ENCODE data around the gene BLTP2.
"Not testable (repeated sequence)": the region's sequence is repeated elsewhere in the genome, so short reads cannot be mapped to it uniquely, and the experiment has no call there.

BLTP2 gene

GRCh38 chr17:28665994-28666393 is 21.0 kb upstream of the BLTP2 start:
- no peak overlapping the region for H3K4me3 ChIP-seq (ENCODE audit: low read depth, low read length)
- DNase-seq (ENCODE audit: low read depth) = peak; percentile 32
- TF ChIP-seq CTCF (IDR thresholded peaks at IDR 0.05; ENCODE audit: low read depth, low read length) (no peak), MAX (IDR thresholded peaks at IDR 0.05; ENCODE audit: low read depth, low read length) (no peak), MYC (IDR thresholded peaks at IDR 0.05; ENCODE audit: low read depth, low read length) (no peak), POLR2A (IDR thresholded peaks at IDR 0.05; ENCODE audit: extremely low read depth, insufficient read length) (no peak)

GRCh38 chr17:28663723-28664122 is 18.8 kb upstream of the BLTP2 start:
- no peak for DNase-seq (ENCODE audit: low read depth)
- TF ChIP-seq POLR2A (IDR thresholded peaks at IDR 0.05; ENCODE audit: extremely low read depth, insufficient read length) (no peak), MYC (IDR thresholded peaks at IDR 0.05; ENCODE audit: low read depth, low read length) (no peak), MAX (IDR thresholded peaks at IDR 0.05; ENCODE audit: low read depth, low read length) (no peak), CTCF (IDR thresholded peaks at IDR 0.05; ENCODE audit: low read depth, low read length) (no peak)
- H3K4me3 ChIP-seq (ENCODE audit: low read depth, low read length) = peak overlapping the region; percentile 95

- no peak for TF ChIP-seq MYC (IDR thresholded peaks at IDR 0.05; ENCODE audit: low read depth, low read length)
- TF ChIP-seq POLR2A (IDR thresholded peaks at IDR 0.05; ENCODE audit: extremely low read depth, insufficient read length) = no peak
- TF ChIP-seq CTCF (IDR thresholded peaks at IDR 0.05; ENCODE audit: low read depth, low read length) = no peak
- TF ChIP-seq MAX (IDR thresholded peaks at IDR 0.05; ENCODE audit: low read depth, low read length) = no peak
- no peak for DNase-seq (ENCODE audit: low read depth)
- peak overlapping the region; percentile 95 for H3K4me3 ChIP-seq (ENCODE audit: low read depth, low read length)
These were observed 17.5 kb upstream of the BLTP2 start for GRCh38 chr17:28662527-28662829.

- peak; percentile 91 for DNase-seq (ENCODE audit: low read depth)
- TF ChIP-seq MYC (IDR thresholded peaks at IDR 0.05; ENCODE audit: low read depth, low read length) = peak; percentile 54; the same call in 1 of the 2 replicates
- TF ChIP-seq POLR2A (IDR thresholded peaks at IDR 0.05; ENCODE audit: extremely low read depth, insufficient read length) = peak; percentile 66
- TF ChIP-seq CTCF (IDR thresholded peaks at IDR 0.05; ENCODE audit: low read depth, low read length) = no peak
- TF ChIP-seq MAX (IDR thresholded peaks at IDR 0.05; ENCODE audit: low read depth, low read length) = peak; percentile 75
- peak within 1 kb of the TSS; percentile 95 for H3K4me3 ChIP-seq (ENCODE audit: low read depth, low read length)
These were observed 16.9 kb upstream of the BLTP2 start, which contains the start of the genes SDF2 and SUPT6H for GRCh38 chr17:28661635-28662526. SDF2 (minus strand) TSS chr17:28661906; CDS start chr17:28661876, 30 bp downstream. SUPT6H (plus strand) TSS chr17:28662205; CDS start chr17:28673402, 11,197 bp downstream.

GRCh38 chr17:28659497-28659881 is 14.5 kb upstream of the BLTP2 start:
- H3K4me3 ChIP-seq (ENCODE audit: low read depth, low read length); DNase-seq (ENCODE audit: low read depth): not testable (repeated sequence)

GRCh38 chr17:28658766-28659496 is 14.0 kb upstream of the BLTP2 start:
- H3K4me3 ChIP-seq (ENCODE audit: low read depth, low read length); DNase-seq (ENCODE audit: low read depth): not testable (repeated sequence)

- not testable (repeated sequence) for H3K4me3 ChIP-seq (ENCODE audit: low read depth, low read length); DNase-seq (ENCODE audit: low read depth)
These were observed 13.4 kb upstream of the BLTP2 start for GRCh38 chr17:28658342-28658741.

Data from NB4 (cell line).